Measurements from ENCODE around the gene ADAM12. TPM values are rescaled to one million over a fixed set of nuclear protein-coding genes. Genes with fewer than 3 reads are reported as not detected.

Gene ADAM12
- total RNA-seq, 1 donor from 2014 or later, result 8.0 TPM

DNA sequence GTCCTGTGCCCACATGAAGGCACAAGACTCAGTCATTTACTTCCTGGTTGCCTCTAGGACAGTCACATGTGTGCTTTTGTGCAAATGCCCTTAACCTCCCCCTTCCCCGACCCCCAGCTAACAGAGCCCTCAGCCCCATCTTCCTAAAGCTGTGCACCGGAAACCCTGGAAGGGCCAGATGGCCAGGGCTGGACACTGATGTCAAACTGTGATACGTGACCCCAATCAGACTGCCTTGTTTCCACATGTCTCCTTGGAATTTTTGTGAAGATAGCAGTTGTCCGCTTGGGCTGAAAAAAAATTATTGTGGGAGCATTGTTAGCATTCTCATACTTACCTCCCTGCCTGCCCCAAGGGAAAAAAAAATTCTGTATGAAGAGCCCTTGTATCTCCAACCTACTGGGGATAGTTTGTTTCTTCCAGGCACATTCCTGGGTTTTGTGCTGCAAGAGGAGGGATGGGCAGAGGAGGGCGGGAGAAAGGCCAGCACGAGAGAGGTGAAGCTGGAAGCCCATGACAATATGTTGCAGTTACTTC lies 17.0 kb upstream of the ADAM12 start:
- H3K36me3 ChIP-seq, result no peaks in the 10 kb centered on the region
- no peak overlapping the region for H3K27ac ChIP-seq
- Mint-ChIP-seq H3K27ac (peak overlapping the region; percentile 22), H3K4me3 (no peak overlapping the region), H3K4me1 (peaks cover 34% of the 10 kb centered on the region), H3K9me3 (no peaks in the 10 kb centered on the region), H3K36me3 (no peaks in the 10 kb centered on the region), H3K27me3 (ENCODE audit: insufficient read depth, low read depth) (peaks cover 5% of the 10 kb centered on the region)
- TF ChIP-seq EZH2 (IDR thresholded peaks at IDR 0.05) (no peak), EZH2phosphoT487 (IDR thresholded peaks at IDR 0.05) (no peak)
- TF ChIP-seq, protein P1, sequence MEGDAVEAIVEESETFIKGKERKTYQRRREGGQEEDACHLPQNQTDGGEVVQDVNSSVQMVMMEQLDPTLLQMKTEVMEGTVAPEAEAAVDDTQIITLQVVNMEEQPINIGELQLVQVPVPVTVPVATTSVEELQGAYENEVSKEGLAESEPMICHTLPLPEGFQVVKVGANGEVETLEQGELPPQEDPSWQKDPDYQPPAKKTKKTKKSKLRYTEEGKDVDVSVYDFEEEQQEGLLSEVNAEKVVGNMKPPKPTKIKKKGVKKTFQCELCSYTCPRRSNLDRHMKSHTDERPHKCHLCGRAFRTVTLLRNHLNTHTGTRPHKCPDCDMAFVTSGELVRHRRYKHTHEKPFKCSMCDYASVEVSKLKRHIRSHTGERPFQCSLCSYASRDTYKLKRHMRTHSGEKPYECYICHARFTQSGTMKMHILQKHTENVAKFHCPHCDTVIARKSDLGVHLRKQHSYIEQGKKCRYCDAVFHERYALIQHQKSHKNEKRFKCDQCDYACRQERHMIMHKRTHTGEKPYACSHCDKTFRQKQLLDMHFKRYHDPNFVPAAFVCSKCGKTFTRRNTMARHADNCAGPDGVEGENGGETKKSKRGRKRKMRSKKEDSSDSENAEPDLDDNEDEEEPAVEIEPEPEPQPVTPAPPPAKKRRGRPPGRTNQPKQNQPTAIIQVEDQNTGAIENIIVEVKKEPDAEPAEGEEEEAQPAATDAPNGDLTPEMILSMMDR (IDR thresholded peaks at IDR 0.05), result no peak
- no peak overlapping the region for H3K9ac ChIP-seq
- H3F3A ChIP-seq (ENCODE audit: low read depth), result no peaks in the 10 kb centered on the region
- H4K20me1 ChIP-seq (ENCODE audit: low read depth), result no peaks in the 10 kb centered on the region
- no peak overlapping the region for H3K4me3 ChIP-seq
- H3K9me3 ChIP-seq (ENCODE audit: low read depth), result no peaks in the 10 kb centered on the region
- H3K4me2 ChIP-seq, result no peak overlapping the region
- H2AFZ ChIP-seq (replicated peaks), result no peak overlapping the region
- no peaks in the 10 kb centered on the region for H3K27me3 ChIP-seq
- peaks cover 24% of the 10 kb centered on the region for H3K4me1 ChIP-seq
- DNase-seq (ENCODE audit: low spot score), result no peak
- no peaks in the 10 kb centered on the region for H3K79me2 ChIP-seq (ENCODE audit: low read depth)

DNA sequence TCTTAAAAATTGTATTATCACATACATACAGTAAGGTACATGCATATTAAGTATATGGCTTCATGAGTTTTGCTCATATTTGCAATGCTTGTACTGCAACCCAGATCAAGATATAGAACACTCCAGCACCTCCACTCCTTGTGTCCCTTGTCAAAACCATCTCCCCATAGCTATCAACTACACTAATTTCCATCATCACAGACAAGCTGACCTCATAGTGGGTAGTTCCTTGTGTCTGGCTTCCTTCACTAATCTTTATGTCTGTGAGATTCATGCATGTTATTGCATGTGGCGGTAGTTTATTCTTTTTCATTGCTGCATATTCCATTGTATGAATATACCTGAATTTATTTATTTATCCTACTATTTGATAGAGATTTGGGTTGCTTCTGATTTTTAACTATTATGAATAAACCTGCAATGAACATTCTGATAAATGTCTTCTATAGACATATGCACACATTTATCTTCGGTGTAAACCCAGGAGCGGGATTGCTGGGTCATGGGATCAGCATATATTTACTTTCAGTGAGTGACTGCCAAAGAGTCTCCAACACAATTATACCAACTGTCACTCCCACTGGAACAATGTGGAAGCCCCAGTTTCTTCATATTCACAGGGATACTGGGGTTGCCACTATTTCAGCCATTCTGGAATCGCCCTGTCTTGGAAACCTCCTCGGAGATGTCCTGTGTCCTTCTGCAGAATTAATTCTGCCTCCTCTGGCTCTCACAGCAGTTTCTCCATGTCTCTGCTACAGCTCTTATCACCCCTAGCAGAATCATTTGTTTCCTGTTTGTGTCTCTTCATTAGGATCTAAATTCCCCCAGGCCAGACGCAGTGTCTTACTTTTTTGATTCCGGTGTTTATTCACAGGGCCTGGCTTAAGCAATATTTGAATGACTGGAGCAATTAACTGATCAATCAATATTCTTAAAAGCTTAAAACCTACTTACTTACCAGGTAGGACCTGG lies 14.7 kb upstream of the ADAM12 start:
- Histone ChIP-seq H3K27me3 (no peaks in the 10 kb centered on the region), H3K4me1 (peaks cover 14% of the 10 kb centered on the region), H2AFZ (replicated peaks) (no peak overlapping the region), H3K27ac (no peak overlapping the region), H4K20me1 (ENCODE audit: low read depth) (no peaks in the 10 kb centered on the region), H3K4me2 (no peak overlapping the region), H3K79me2 (ENCODE audit: low read depth) (no peaks in the 10 kb centered on the region), H3K36me3 (no peaks in the 10 kb centered on the region), H3K9ac (no peak overlapping the region), H3K9me3 (ENCODE audit: low read depth) (no peaks in the 10 kb centered on the region), H3F3A (ENCODE audit: low read depth) (no peaks in the 10 kb centered on the region), H3K4me3 (no peak overlapping the region)
- TF ChIP-seq, protein P1 (IDR thresholded peaks at IDR 0.05), result no peak
- TF ChIP-seq EZH2 (IDR thresholded peaks at IDR 0.05), result no peak
- TF ChIP-seq EZH2phosphoT487 (IDR thresholded peaks at IDR 0.05), result no peak
- Mint-ChIP-seq H3K27ac (no peak overlapping the region), H3K36me3 (no peaks in the 10 kb centered on the region), H3K9me3 (no peaks in the 10 kb centered on the region), H3K4me1 (peaks cover 26% of the 10 kb centered on the region), H3K4me3 (no peak overlapping the region), H3K27me3 (ENCODE audit: insufficient read depth, low read depth) (no peaks in the 10 kb centered on the region)
- DNase-seq (ENCODE audit: low spot score), result no peak

DNA sequence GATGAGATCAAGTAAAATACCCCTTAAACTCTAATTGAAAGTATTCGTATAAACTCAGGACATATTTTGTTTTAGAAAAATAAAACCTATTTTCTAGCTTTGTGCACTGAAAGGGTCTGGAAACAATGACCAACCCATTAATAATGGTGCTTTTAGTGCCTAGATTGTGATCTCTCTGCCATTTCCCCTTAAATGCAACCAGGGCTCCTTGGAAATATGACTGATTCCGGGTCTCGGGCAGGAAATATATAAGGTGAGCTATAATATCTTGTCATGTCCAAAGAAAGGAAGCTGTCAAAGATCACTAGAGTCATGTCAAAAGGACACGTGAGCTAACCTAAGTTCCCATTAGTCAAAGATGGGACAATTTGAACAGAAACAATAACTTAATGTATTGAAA lies 12.4 kb upstream of the ADAM12 start:
- H3K27ac ChIP-seq, result no peak overlapping the region
- TF ChIP-seq, protein P1 (IDR thresholded peaks at IDR 0.05), result no peak
- TF ChIP-seq EZH2phosphoT487 (IDR thresholded peaks at IDR 0.05) (no peak), EZH2 (IDR thresholded peaks at IDR 0.05) (no peak)
- Mint-ChIP-seq H3K27ac (no peak overlapping the region), H3K36me3 (no peaks in the 10 kb centered on the region), H3K27me3 (ENCODE audit: insufficient read depth, low read depth) (no peaks in the 10 kb centered on the region), H3K4me1 (peaks cover 22% of the 10 kb centered on the region), H3K9me3 (no peaks in the 10 kb centered on the region), H3K4me3 (no peak overlapping the region)
- no peak overlapping the region for H3K4me3 ChIP-seq
- H3K4me1 ChIP-seq, result peaks cover 20% of the 10 kb centered on the region
- no peaks in the 10 kb centered on the region for H3K9me3 ChIP-seq (ENCODE audit: low read depth)
- no peaks in the 10 kb centered on the region for H4K20me1 ChIP-seq (ENCODE audit: low read depth)
- no peaks in the 10 kb centered on the region for H3K36me3 ChIP-seq
- H3F3A ChIP-seq (ENCODE audit: low read depth), result no peaks in the 10 kb centered on the region
- no peaks in the 10 kb centered on the region for H3K27me3 ChIP-seq
- H3K9ac ChIP-seq, result no peak overlapping the region
- H3K4me2 ChIP-seq, result no peak overlapping the region
- no peak for DNase-seq (ENCODE audit: low spot score)
- H3K79me2 ChIP-seq (ENCODE audit: low read depth), result no peaks in the 10 kb centered on the region
- no peak overlapping the region for H2AFZ ChIP-seq (replicated peaks)
